Astrocyte (in vitro differentiated cells and primary cell): ENCODE results near the gene LRRFIP1. TPM values are rescaled to one million over a fixed set of nuclear protein-coding genes. Genes with fewer than 3 reads are reported as not detected.

ENCODE experiments used
- DNase-seq: peaks from one replicate; pipeline ENCODE4 v3.0.0-alpha.2; 2010; ENCODE audit warnings: low read depth
- FAIRE-seq: peaks from 2 replicates; lab custom pipeline; 2011; peaks lifted over from hg19 to GRCh38; lab: Jason Lieb, UNC
- H2AFZ ChIP-seq: 2 replicates; pipeline ENCODE4 v1.6.0; 2012; ENCODE audit warnings: low read depth, low read length, inconsistent platforms
- H3K27ac ChIP-seq: 2 replicates; pipeline ENCODE4 v1.5.1; 2011; ENCODE audit warnings: low read depth, low read length, inconsistent platforms
- H3K27me3 ChIP-seq: 2 replicates; pipeline ENCODE4 v1.6.0; 2011; ENCODE audit warnings: low read length, inconsistent platforms; ENCODE audit not compliant: insufficient read depth
- H3K36me3 ChIP-seq: 2 replicates; pipeline ENCODE4 v1.5.1; 2011; ENCODE audit warnings: low read length, inconsistent platforms; ENCODE audit not compliant: insufficient read depth
- H3K4me1 ChIP-seq: 2 replicates; pipeline ENCODE4 v1.5.1; 2011; ENCODE audit warnings: low read length, inconsistent platforms; ENCODE audit not compliant: insufficient read depth
- H3K4me2 ChIP-seq: 2 replicates; pipeline ENCODE4 v1.6.0; 2012; ENCODE audit warnings: low read length, inconsistent platforms
- H3K4me3 ChIP-seq: 2 replicates; pipeline ENCODE4 v1.5.1; 2011; ENCODE audit warnings: low read depth, mild to moderate bottlenecking, low read length, inconsistent platforms; ENCODE audit not compliant: insufficient read depth
- H3K79me2 ChIP-seq: 2 replicates; pipeline ENCODE4 v1.6.0; 2012; ENCODE audit warnings: mild to moderate bottlenecking, low read length, inconsistent platforms; ENCODE audit not compliant: insufficient read depth
- H3K9ac ChIP-seq: 2 replicates; pipeline ENCODE4 v1.6.0; 2012; ENCODE audit warnings: mild to moderate bottlenecking, low read length, inconsistent platforms
- H3K9me3 ChIP-seq: 2 replicates; pipeline ENCODE4 v1.5.1; 2012; ENCODE audit warnings: low read depth, mild to moderate bottlenecking, low read length, inconsistent platforms; ENCODE audit not compliant: insufficient read depth
- H4K20me1 ChIP-seq: 2 replicates; pipeline ENCODE4 v1.6.0; 2012; ENCODE audit warnings: low read length, inconsistent platforms; ENCODE audit not compliant: insufficient read depth
- H3K27ac Mint-ChIP-seq: one replicate; pipeline ENCODE4 v1.8.0; 2021; ENCODE audit warnings: mild to moderate bottlenecking, mixed read lengths; ENCODE audit not compliant: unreplicated experiment
- H3K27me3 Mint-ChIP-seq: one replicate; pipeline ENCODE4 v1.8.0; 2021; ENCODE audit warnings: low read depth, mixed read lengths; ENCODE audit not compliant: unreplicated experiment
- H3K36me3 Mint-ChIP-seq: one replicate; pipeline ENCODE4 v1.8.0; 2021; ENCODE audit warnings: low read depth, mixed read lengths; ENCODE audit not compliant: unreplicated experiment
- H3K4me1 Mint-ChIP-seq: one replicate; pipeline ENCODE4 v1.8.0; 2021; ENCODE audit warnings: low read depth, mixed read lengths; ENCODE audit not compliant: unreplicated experiment
- H3K4me3 Mint-ChIP-seq: one replicate; pipeline ENCODE4 v1.8.0; 2021; ENCODE audit warnings: mild to moderate bottlenecking, moderate library complexity, mixed read lengths; ENCODE audit not compliant: unreplicated experiment
- H3K9me3 Mint-ChIP-seq: one replicate; pipeline ENCODE4 v1.8.0; 2021; ENCODE audit warnings: mild to moderate bottlenecking, mixed read lengths; ENCODE audit not compliant: unreplicated experiment
- CTCF ChIP-seq: IDR thresholded peaks from 2 replicates; pipeline ENCODE4 v1.5.1; 2011; ENCODE audit warnings: low read depth, mild to moderate bottlenecking, inconsistent platforms, low read length, moderate library complexity; ENCODE audit not compliant: insufficient read depth
- EZH2 ChIP-seq: IDR thresholded peaks from 2 replicates; pipeline ENCODE4 v1.6.1; 2012; ENCODE audit warnings: mild to moderate bottlenecking, low read length, inconsistent platforms; ENCODE audit not compliant: insufficient read depth
- total RNA-seq: library from RNA; stranded (reverse); gene quantifications from 2 replicates; pipeline ENCODE4 v1.2.1, GENCODE V29; 2021

Gene LRRFIP1
- total RNA-seq, 1 donor from 2014 or later = 83.3 TPM

GRCh38 chr2:237693291-237693994, 66.1 kb downstream of the LRRFIP1 start:
- Histone ChIP-seq H3K9me3 (no peaks in the 10 kb centered on the region), H3K36me3 (no peaks in the 10 kb centered on the region), H4K20me1 (peaks cover 47% of the 10 kb centered on the region), H3K9ac (peak overlapping the region; percentile 98), H2AFZ (no peak overlapping the region), H3K27ac (peak overlapping the region; percentile 88), H3K4me3 (peak overlapping the region; percentile 75), H3K4me2 (peak overlapping the region; percentile 95), H3K4me1 (peaks cover 67% of the 10 kb centered on the region), H3K79me2 (peaks cover 61% of the 10 kb centered on the region), H3K27me3 (no peaks in the 10 kb centered on the region)
- Mint-ChIP-seq H3K27me3 (no peaks in the 10 kb centered on the region), H3K9me3 (no peaks in the 10 kb centered on the region), H3K36me3 (no peaks in the 10 kb centered on the region), H3K4me3 (peak overlapping the region; percentile 90), H3K4me1 (peaks cover 55% of the 10 kb centered on the region), H3K27ac (peak overlapping the region; percentile 23)
- DNase-seq = peak; percentile 77
- peak; percentile 62 for FAIRE-seq
- TF ChIP-seq CTCF (no peak), EZH2 (no peak)

- Histone ChIP-seq H3K4me2 (peak overlapping the region; percentile 95), H2AFZ (no peak overlapping the region), H3K27ac (peak overlapping the region; percentile 88), H3K4me1 (peaks cover 61% of the 10 kb centered on the region), H3K4me3 (peak overlapping the region; percentile 75), H3K27me3 (no peaks in the 10 kb centered on the region), H3K9ac (peak overlapping the region; percentile 98), H3K79me2 (peaks cover 71% of the 10 kb centered on the region), H3K36me3 (no peaks in the 10 kb centered on the region), H3K9me3 (no peaks in the 10 kb centered on the region), H4K20me1 (peaks cover 54% of the 10 kb centered on the region)
- Mint-ChIP-seq H3K4me3 (peak overlapping the region; percentile 90), H3K27ac (peak overlapping the region; percentile 13), H3K36me3 (no peaks in the 10 kb centered on the region), H3K9me3 (no peaks in the 10 kb centered on the region), H3K4me1 (peaks cover 61% of the 10 kb centered on the region), H3K27me3 (no peaks in the 10 kb centered on the region)
- DNase-seq (no peak), FAIRE-seq (no peak)
- TF ChIP-seq EZH2 = no peak
- TF ChIP-seq CTCF = no peak
These were observed 67.2 kb downstream of the LRRFIP1 start for GRCh38 chr2:237694415-237695194.
